Activated T-cell treated with anti-CD3 and anti-CD28 coated beads, Interleukin-2, amount 50 U/mL, for 4 hours (primary cell): ENCODE data around the gene TEX264. TPM values are rescaled to one million over a fixed set of nuclear protein-coding genes. Genes with fewer than 3 reads are reported as not detected.
"Not testable (repeated sequence)": the region's sequence is repeated elsewhere in the genome, so short reads cannot be mapped to it uniquely, and the experiment has no call there.

Source experiments
- ATAC-seq, 2 donors: fragments of 200-7000 bp; cut with Tn5 transposase; one replicate each; pipeline ENCODE4 v1.10.0; 2021
- DNase-seq: peaks from one replicate; pipeline ENCODE4 v3.0.0-alpha.2; 2020
- H3K27me3 Mint-ChIP-seq: one replicate; pipeline ENCODE4 v1.8.0; 2021; ENCODE audit warnings: low read depth, mixed read lengths
- H3K36me3 Mint-ChIP-seq: one replicate; pipeline ENCODE4 v1.8.0; 2022; ENCODE audit warnings: mixed read lengths; ENCODE audit not compliant: insufficient read depth
- H3K4me1 Mint-ChIP-seq: one replicate; pipeline ENCODE4 v1.8.0; 2021; ENCODE audit warnings: low read depth, mixed read lengths
- H3K4me3 Mint-ChIP-seq: one replicate; pipeline ENCODE4 v1.8.0; 2021; ENCODE audit warnings: mild to moderate bottlenecking, moderate library complexity, mixed read lengths
- H3K9me3 Mint-ChIP-seq: one replicate; pipeline ENCODE4 v1.8.0; 2021; ENCODE audit warnings: mixed read lengths
- total RNA-seq, 3 donors: library from RNA; stranded (reverse); gene quantifications; one replicate each; pipeline ENCODE4 v1.2.1, GENCODE V29; 2021

TEX264 gene, protein sequence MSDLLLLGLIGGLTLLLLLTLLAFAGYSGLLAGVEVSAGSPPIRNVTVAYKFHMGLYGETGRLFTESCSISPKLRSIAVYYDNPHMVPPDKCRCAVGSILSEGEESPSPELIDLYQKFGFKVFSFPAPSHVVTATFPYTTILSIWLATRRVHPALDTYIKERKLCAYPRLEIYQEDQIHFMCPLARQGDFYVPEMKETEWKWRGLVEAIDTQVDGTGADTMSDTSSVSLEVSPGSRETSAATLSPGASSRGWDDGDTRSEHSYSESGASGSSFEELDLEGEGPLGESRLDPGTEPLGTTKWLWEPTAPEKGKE
- 10 to 100 TPM; 37.8 to 42.5 (median 38.9) TPM for total RNA-seq

DNA sequence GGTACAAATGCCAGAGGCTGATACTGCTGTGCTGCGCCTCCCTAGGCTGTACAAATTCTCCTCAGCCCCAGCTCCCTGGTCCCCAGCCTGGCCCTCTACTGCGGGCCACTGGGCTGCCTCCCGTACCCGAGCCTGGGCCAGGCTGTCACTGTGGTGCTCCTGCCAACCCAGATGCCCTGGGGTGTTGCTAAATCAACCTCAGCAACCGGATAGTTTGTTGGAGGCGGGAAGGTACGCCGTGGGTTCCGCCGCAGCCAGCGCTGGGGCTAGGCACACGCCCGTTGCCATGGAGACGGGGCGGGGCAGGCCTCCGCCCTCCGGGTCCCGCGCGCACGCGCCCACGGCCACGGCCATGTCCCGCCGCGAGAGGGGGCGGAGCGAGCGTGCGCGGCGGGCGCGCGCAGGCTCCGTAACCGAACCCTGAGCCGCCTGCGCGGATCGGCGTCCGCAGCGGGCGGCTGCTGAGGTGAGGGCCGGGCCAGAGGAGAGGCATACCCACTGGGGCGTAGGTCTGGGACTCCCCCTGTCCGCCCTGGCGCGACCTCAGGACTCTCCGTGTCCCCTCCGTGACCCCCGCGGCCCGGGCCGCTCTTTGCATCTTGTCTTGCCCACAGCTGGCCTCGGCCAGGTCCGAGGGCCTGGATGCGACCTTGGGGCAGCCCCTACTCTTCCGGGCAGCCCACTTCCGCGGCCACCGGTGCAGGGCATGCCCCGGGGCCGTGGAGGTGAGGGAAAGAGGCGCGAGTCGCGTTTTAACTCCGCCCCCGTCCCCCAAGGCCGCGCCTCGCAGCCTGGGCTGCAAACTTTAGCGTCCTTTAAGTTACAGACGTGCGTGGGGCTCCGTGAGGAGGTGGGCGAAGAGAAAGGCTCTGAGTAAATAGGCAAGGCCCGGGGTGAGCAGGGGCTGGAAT is at the start of gene TEX264:
TSS of gene TEX264 (plus strand) at position 430 of the 911 bp plus-strand sequence. CDS start 3,053 bp downstream, outside the sequence.
- Mint-ChIP-seq H3K27me3 (no peaks in the 10 kb centered on the region), H3K4me1 (peaks cover 64% of the 10 kb centered on the region), H3K9me3 (no peaks in the 10 kb centered on the region), H3K36me3 (peaks cover 11% of the 10 kb centered on the region), H3K4me3 (peak within 1 kb of the TSS; percentile 89)
- DNase-seq (peak; percentile 93), ATAC-seq (peak; percentile 66 to 74)

DNA sequence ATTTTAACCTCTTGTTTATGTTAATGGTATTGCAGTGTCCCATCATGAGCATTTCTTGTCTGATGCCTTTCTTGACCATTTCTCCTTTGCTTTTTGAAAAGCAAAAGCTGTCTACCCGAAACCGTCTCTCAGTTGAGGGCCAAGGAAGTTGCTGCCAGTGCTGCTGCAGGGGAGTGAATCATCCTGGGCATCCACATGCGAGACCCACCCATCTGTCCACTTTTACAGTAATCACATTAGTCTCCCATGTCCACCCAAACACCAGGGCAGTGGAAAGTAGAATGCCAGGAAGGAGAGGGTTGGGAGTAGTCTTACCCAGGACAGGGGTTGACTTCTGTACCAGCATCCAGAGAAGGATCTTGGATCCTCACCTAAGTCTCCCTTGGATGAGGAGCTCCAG is 48.6 kb upstream of the TEX264 start:
- H3K27me3 Mint-ChIP-seq = no peaks in the 10 kb centered on the region

GRCh38 chr3:51622868-51623267 is 48.2 kb upstream of the TEX264 start:
- Mint-ChIP-seq H3K36me3 (peaks cover 14% of the 10 kb centered on the region), H3K4me1 (peaks cover 17% of the 10 kb centered on the region), H3K9me3 (no peaks in the 10 kb centered on the region), H3K27me3 (no peaks in the 10 kb centered on the region), H3K4me3 (no peak overlapping the region)
- no peak for ATAC-seq
- DNase-seq = no peak

More for the DNA sequence above, 48.6 kb upstream of the TEX264 start:
- Mint-ChIP-seq H3K4me1 (peaks cover 17% of the 10 kb centered on the region), H3K4me3 (no peak overlapping the region), H3K9me3 (no peaks in the 10 kb centered on the region), H3K36me3 (peaks cover 11% of the 10 kb centered on the region)
- ATAC-seq = no peak
- no peak for DNase-seq

GRCh38 chr3:51630513-51630912 is 40.5 kb upstream of the TEX264 start:
- Mint-ChIP-seq H3K36me3 (peaks cover 39% of the 10 kb centered on the region), H3K4me1 (no peaks in the 10 kb centered on the region), H3K9me3 (no peaks in the 10 kb centered on the region), H3K4me3 (no peak overlapping the region), H3K27me3 (no peaks in the 10 kb centered on the region)
- ATAC-seq = no peak
- no peak for DNase-seq

DNA sequence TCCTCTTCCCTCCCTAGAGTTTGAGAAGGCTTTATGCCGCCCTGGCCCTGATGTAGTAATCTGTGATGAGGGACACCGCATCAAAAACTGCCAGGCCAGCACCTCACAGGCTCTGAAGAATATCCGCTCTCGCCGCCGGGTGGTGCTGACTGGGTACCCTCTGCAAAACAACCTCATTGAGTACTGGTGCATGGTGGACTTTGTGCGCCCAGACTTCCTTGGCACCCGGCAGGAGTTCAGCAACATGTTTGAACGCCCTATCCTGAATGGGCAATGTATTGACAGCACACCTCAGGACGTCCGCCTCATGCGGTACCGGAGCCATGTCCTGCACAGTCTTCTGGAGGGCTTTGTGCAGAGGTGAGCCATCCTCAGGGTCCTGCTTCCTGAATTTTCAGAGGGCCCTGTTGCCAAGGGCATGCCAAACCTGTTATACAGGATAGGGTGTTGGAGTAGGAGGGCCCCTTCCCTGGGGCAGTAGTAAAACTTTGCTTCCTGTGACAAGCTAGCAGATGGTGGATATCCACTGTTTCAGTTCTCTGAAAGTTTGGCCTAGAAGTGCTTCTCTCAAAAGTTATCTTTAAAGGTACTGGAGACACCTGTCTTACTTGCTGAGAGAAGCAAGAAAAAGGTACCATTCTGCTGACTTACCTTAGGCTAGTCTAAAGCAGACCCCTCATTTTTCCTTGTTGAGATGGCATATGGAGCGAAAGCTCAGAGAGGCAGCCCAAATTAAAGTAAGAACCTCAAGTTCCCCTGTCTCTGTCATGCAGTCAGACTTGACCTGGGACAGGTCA is 33.7 kb upstream of the TEX264 start:
- H3K4me3 Mint-ChIP-seq = no peak overlapping the region
- H3K9me3 Mint-ChIP-seq = no peaks in the 10 kb centered on the region
- H3K36me3 Mint-ChIP-seq = peaks cover 46% of the 10 kb centered on the region
- no peaks in the 10 kb centered on the region for H3K27me3 Mint-ChIP-seq
- H3K4me1 Mint-ChIP-seq = no peaks in the 10 kb centered on the region
- ATAC-seq (no peak), DNase-seq (no peak)

DNA sequence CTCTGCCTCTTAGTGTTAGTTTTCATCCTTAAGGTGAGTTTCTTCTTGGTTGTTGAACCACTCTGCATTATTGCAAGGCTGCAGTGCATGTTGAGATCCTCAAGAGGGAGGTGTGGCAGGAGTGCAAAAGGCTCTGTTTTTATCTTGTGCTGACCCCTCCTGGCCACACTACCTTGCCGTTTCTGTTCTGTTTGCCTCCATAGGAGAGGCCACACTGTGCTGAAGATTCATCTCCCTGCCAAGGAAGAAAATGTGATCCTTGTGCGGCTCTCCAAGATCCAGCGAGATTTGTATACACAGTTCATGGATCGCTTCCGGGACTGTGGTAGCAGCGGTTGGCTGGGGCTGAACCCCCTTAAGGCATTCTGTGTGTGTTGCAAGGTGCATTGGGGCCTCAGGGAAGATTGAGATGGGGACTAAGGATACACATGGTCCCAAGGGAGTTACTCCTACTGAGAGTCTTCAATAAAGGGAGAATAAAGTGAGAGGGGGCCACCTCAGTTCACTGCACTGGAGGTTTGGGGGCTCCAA is 33.0 kb upstream of the TEX264 start:
- H3K4me1 Mint-ChIP-seq = no peaks in the 10 kb centered on the region
- peaks cover 48% of the 10 kb centered on the region for H3K36me3 Mint-ChIP-seq
- no peaks in the 10 kb centered on the region for H3K27me3 Mint-ChIP-seq
- DNase-seq (no peak), ATAC-seq (peak in 1 of 2 donors; percentile 48)
- H3K9me3 Mint-ChIP-seq = no peaks in the 10 kb centered on the region
- no peak overlapping the region for H3K4me3 Mint-ChIP-seq

- no peaks in the 10 kb centered on the region for H3K27me3 Mint-ChIP-seq
- H3K36me3 Mint-ChIP-seq = peaks cover 58% of the 10 kb centered on the region
- ATAC-seq (no peak), DNase-seq (no peak)
- H3K4me3 Mint-ChIP-seq = no peak overlapping the region
- no peaks in the 10 kb centered on the region for H3K4me1 Mint-ChIP-seq
- H3K9me3 Mint-ChIP-seq = no peaks in the 10 kb centered on the region
These were observed 28.6 kb upstream of the TEX264 start for GRCh38 chr3:51642462-51642861.

DNA sequence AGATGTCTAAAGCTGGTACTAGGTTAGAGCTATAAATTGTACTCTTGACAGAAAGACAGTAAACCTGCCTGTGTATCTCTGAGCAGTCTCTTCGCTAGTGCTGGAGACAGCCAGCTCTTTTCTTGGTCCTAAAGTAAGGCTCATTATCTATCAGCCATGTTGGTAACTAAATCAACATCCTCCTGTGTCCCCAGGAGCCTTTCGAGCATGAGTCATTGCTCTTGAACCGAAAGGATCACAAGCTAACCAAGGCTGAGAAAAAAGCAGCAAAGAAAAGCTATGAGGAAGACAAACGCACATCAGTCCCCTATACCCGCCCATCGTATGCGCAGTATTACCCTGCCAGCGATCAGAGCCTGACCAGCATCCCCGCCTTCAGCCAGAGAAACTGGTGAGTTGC is 25.0 kb upstream of the TEX264 start:
- DNase-seq (no peak), ATAC-seq (no peak)
- peaks cover 69% of the 10 kb centered on the region for H3K36me3 Mint-ChIP-seq
- H3K27me3 Mint-ChIP-seq = no peaks in the 10 kb centered on the region
- H3K9me3 Mint-ChIP-seq = peaks cover 4% of the 10 kb centered on the region
- H3K4me1 Mint-ChIP-seq = no peaks in the 10 kb centered on the region
- H3K4me3 Mint-ChIP-seq = no peak overlapping the region

GRCh38 chr3:51652103-51652502 is 18.9 kb upstream of the TEX264 start:
- H3K4me1 Mint-ChIP-seq, H3K27me3 Mint-ChIP-seq, H3K9me3 Mint-ChIP-seq, ATAC-seq, DNase-seq, H3K4me3 Mint-ChIP-seq: not testable (repeated sequence)
- H3K36me3 Mint-ChIP-seq = peaks cover 52% of the 10 kb centered on the region

GRCh38 chr3:51653409-51653808 is 17.6 kb upstream of the TEX264 start:
- ATAC-seq, H3K4me3 Mint-ChIP-seq, DNase-seq, H3K27me3 Mint-ChIP-seq, H3K9me3 Mint-ChIP-seq, H3K4me1 Mint-ChIP-seq: not testable (repeated sequence)
- peaks cover 50% of the 10 kb centered on the region for H3K36me3 Mint-ChIP-seq

GRCh38 chr3:51657234-51657633 is 13.8 kb upstream of the TEX264 start:
- DNase-seq (no peak), ATAC-seq (no peak)
- Mint-ChIP-seq H3K36me3 (peaks cover 33% of the 10 kb centered on the region), H3K4me1 (no peaks in the 10 kb centered on the region), H3K27me3 (no peaks in the 10 kb centered on the region), H3K4me3 (no peak overlapping the region), H3K9me3 (peaks cover under 1% of the 10 kb centered on the region)

- H3K4me3 Mint-ChIP-seq = no peak overlapping the region
- H3K4me1 Mint-ChIP-seq = no peaks in the 10 kb centered on the region
- DNase-seq (no peak), ATAC-seq (no peak)
- peaks cover 45% of the 10 kb centered on the region for H3K36me3 Mint-ChIP-seq
- no peaks in the 10 kb centered on the region for H3K27me3 Mint-ChIP-seq
- no peaks in the 10 kb centered on the region for H3K9me3 Mint-ChIP-seq
These were observed 11.1 kb upstream of the TEX264 start for GRCh38 chr3:51659942-51660341.

DNA sequence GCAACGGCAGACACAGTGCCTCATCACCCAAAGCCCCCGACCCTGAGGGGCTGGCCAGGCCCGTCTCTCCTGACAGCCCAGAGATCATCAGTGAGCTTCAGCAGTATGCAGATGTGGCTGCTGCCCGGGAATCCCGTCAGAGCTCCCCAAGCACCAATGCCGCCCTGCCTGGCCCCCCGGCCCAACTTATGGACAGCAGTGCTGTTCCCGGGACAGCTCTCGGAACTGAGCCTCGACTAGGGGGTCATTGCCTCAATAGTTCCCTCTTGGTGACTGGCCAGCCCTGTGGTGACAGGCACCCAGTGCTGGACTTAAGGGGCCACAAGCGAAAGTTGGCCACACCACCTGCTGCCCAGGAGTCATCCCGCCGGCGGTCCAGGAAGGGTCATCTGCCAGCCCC is 8.6 kb upstream of the TEX264 start:
- Mint-ChIP-seq H3K36me3 (peaks cover 34% of the 10 kb centered on the region), H3K4me3 (no peak overlapping the region), H3K4me1 (peaks cover 4% of the 10 kb centered on the region), H3K27me3 (no peaks in the 10 kb centered on the region), H3K9me3 (no peaks in the 10 kb centered on the region)
- no peak for DNase-seq
- ATAC-seq = no peak

DNA sequence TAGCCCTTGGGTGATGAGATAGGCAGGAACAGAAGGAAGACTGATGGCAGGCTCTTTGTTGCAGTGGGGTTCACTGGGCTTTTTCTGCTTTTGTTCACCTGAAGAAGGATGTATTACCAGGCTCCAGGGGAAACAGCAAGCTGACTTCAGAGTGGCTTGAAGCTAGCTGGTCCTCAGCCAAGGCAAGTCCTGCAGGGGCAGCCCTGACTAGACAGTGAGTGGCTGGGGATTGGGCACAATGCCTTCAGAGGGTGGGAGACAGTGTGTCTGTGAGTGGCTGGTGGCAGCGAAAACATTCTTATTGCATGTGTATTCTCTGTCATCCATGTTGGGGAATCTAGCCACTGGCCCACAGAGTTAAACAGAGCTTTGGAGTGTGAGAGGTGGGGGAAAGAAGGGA is 2.3 kb upstream of the TEX264 start:
- no peak for DNase-seq
- H3K4me1 Mint-ChIP-seq = peaks cover 45% of the 10 kb centered on the region
- ATAC-seq = no peak
- H3K4me3 Mint-ChIP-seq = no peak overlapping the region
- H3K9me3 Mint-ChIP-seq = no peaks in the 10 kb centered on the region
- H3K36me3 Mint-ChIP-seq = peaks cover 1% of the 10 kb centered on the region
- H3K27me3 Mint-ChIP-seq = no peaks in the 10 kb centered on the region
